Hindlimb muscle (tissue), 1 donor: Measurements from ENCODE around the gene DPM1. TPM values are rescaled to one million over a fixed set of nuclear protein-coding genes. Genes with fewer than 3 reads are reported as not detected.

Experiments used
- DNase-seq: peaks from one replicate; pipeline ENCODE4 v3.0.0-alpha.2; 2013
- polyA plus RNA-seq: library from polyadenylated mRNA; unstranded; fragments of 120-200 nt; gene quantifications from one replicate; pipeline ENCODE4 v1.2.1, GENCODE V29; 2013; ENCODE audit not compliant: insufficient read length

The DPM1 gene
- 39.1 TPM for polyA plus RNA-seq

- DNase-seq = peak; percentile 94
These were observed at the start of gene DPM1 for GRCh38 chr20:50957798-50958614. DPM1 (minus strand) TSS chr20:50958532; CDS start chr20:50958523, 9 bp downstream.

DNA sequence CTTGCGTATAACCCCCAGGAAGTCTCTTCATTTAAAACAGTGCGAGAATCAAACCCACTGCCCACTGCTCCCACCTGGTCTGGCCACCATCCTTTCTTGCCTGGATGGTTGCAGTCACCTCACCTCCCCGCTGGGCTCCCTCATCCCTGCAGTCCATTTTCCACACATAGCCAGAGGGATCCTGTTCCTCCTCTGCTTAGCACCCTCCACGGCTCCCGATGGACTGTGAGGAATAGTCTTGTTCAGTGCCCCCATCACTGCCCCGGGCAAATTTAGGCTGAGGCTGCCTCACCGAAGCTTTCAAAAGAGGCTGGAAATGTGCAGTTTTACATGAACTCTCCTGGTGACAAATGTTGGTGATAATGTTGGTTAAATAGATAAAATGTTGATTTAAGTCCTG, 46.9 kb upstream of the DPM1 start:
- no peak for DNase-seq

- DNase-seq = no peak
These were observed 46.4 kb upstream of the DPM1 start for GRCh38 chr20:51004781-51005180.

- no peak for DNase-seq
These were observed 46.0 kb upstream of the DPM1 start for GRCh38 chr20:51004305-51004727.

DNA sequence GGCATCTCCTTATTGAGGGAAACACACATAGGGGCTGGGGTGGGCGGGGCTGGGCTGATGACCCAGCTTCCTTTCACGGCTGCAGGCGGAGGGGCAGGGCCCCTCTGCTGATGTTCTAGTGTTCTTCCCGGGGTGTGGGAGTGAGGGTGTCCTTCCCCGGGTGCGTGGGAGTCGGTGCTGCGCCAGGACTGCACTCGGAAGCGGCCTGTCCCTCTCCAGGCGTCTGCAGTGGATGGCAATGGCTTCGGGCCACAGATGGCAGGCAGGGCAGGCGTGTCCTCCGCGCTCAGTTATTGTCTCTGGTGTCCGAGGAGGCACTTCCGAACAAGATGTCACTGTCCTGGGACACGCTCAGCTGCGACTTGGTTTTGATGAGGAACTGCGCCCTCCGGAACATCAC, 45.4 kb upstream of the DPM1 start:
- DNase-seq = no peak

DNA sequence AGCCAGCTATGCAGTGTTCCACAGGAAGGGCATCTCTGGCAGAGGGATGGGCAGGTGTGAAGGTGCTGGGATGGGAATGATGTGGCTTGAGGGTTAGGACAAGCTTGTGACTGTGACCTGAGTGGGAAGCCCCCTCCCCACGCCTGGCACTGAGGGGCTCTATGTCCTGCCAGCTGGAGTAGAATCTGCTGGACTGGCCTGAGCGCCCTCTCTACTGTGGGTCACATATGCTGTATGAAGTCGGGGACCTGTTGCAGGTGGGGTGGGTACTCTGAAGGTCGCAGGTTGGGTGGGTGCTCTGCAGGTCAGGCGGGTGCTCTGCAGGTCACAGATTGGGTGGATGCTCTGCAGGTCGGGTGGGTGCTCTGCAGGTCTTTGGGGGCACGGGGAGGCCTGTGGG, 44.3 kb upstream of the DPM1 start:
- no peak for DNase-seq

- no peak for DNase-seq
These were observed 43.3 kb upstream of the DPM1 start for GRCh38 chr20:51001430-51002265.

DNA sequence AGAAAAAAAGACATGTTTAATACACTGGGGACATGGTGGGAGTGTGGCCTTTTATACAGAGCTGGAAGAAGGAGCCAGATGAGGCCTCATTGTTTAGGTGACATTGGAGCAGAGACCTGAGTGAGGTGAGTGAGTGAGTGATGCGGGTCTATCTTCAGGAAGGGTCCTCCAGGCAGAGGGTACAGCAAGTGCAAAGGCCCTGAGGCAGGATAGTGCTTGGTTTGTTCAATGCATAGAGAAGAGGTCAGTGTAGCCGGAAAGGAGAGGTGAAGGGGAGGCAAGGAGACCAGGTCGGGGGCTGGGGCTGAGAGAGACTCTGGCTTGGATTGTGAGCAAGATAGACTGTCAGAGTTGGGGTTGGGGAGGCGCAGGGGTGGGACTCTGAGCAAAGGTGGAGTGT, 41.0 kb upstream of the DPM1 start:
- DNase-seq = no peak

GRCh38 chr20:50996901-50997865, 38.9 kb upstream of the DPM1 start:
- no peak for DNase-seq

DNA sequence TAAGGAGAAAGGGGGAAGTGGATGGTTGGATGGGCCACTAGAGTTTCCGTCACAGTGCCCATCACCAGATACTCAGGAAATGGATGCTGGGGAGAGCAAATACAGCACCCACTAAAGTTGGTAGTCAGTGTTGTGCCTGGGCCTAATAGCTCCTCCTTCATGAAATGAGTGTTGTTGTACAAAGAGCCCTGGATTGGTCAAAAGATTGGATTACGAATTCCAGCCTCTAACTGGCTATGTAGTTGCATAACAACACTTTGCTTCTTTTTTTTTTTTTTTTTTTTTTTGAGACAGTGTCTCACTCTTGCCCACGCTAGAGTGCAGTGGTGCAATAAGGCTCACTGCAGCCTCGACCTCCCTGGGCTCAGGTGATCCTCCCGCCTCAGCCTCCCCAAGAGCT, 37.2 kb upstream of the DPM1 start:
- DNase-seq = no peak

DNA sequence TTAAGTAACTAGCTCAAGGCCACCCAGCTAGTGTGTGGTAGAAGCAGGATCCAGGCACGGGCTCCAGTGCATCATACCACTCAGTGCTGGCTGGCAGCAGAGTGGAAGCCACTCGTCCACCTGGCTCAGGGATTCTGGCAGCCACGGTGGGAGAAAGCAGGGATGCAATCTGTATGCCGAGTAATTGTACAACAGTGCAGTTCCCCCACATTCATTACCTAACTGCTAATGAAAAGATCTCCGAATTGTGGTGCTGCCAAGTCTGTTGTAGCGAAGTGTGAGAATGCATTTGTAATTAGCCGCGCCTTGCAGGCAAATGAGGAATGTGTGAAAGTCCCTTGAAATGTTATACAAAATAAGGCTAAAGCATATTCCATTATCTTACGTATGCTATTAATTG, 35.5 kb upstream of the DPM1 start:
- DNase-seq = no peak

- DNase-seq = no peak
These were observed 34.6 kb upstream of the DPM1 start for GRCh38 chr20:50992733-50993457.

- no peak for DNase-seq
These were observed 34.0 kb upstream of the DPM1 start for GRCh38 chr20:50992336-50992732.

- DNase-seq = no peak
These were observed 32.7 kb upstream of the DPM1 start for GRCh38 chr20:50991076-50991475.

- DNase-seq = peak; percentile 83
These were observed 29.3 kb upstream of the DPM1 start for GRCh38 chr20:50987493-50988210.

- no peak for DNase-seq
These were observed 25.0 kb upstream of the DPM1 start for GRCh38 chr20:50983321-50983720.

GRCh38 chr20:50982363-50982762, 24.0 kb upstream of the DPM1 start:
- DNase-seq = no peak

DNA sequence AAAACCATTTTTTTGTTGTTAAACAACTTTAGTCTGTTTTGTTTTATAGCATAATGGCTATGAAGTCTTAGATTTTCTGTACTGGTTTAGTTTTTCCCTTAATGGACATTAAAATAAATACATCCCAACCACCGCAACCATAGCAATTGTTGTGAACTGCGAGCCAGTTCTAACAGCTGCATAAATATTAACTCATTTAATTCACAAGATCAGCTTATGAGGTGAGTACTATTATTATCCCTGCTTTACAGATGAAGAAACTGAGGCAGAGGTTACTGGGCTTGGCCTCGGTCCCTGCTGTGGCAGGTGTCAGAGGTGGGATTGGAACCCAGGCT, 23.3 kb upstream of the DPM1 start:
- DNase-seq = no peak

- peak; percentile 47 for DNase-seq
These were observed 22.8 kb upstream of the DPM1 start for GRCh38 chr20:50980851-50981713.

DNA sequence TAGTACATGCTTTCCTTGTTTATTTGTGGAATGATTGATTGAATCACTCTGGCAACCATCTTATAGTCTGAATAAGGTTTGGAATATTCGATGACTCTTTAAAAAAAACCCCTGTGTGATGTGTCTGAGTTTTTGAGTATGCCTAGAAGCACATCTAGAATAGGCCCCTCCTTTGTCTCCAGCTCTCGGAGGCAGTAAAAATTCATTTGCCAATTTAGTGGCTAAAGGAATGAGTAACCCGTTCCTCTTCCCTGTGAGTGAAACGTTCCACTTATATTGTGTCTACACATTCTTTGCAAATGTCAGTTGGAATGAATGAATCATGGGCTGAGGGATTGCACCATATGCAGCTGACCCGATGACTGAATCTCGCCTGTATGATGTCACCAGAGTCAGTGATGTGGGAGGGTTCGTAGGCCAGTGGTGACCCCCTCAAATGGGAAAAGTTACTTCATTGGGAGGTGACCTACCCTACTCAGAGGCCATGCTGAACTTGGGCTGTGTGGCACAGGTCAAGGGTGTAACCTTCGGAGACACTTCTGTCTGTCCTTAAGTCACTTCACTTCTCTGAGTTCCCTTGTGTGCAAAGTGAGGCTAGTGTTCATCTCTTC, 21.8 kb upstream of the DPM1 start:
- DNase-seq = no peak
